H1 (cell line): Measurements from ENCODE around the gene RNU6-9. TPM values are rescaled to one million over a fixed set of nuclear protein-coding genes. Genes with fewer than 3 reads are reported as not detected.

Experiments
- CTCF ChIA-PET: fragments of 300-600 bp; sonication (Branson Sonifier 250); formaldehyde crosslinking; loops from one replicate; lab custom pipeline; 2021; ENCODE audit not compliant: partially characterized antibody; lab: Charles Lee
- POLR2A ChIA-PET: fragments of 300-600 bp; sonication (Branson Sonifier 250); formaldehyde crosslinking; loops from one replicate; lab custom pipeline; 2021; ENCODE audit warnings: inconsistent platforms; ENCODE audit not compliant: partially characterized antibody; lab: Charles Lee
- DNase-seq, 2 experiments: peaks; one replicate each; pipeline versions ENCODE4 v3.0.0 to v3.0.0-alpha.2; 2010 to 2022; ENCODE audit warnings: low spot score in 2 of 2, low read depth in 1 of 2, mixed read lengths in 1 of 2
- FAIRE-seq: peaks from 2 replicates; lab custom pipeline; 2011; peaks lifted over from hg19 to GRCh38; lab: Jason Lieb, UNC
- H2AFZ ChIP-seq: 2 replicates; pipeline ENCODE4 v1.8.1; 2012; ENCODE audit warnings: low read length, inconsistent platforms
- H2AK5ac ChIP-seq: 2 replicates; pipeline ENCODE4 v1.6.1; 2013; ENCODE audit warnings: low read depth, low read length
- H2BK120ac ChIP-seq: replicated peaks from 2 replicates; pipeline ENCODE3; 2013; ENCODE audit warnings: low read depth, low read length, inconsistent platforms
- H2BK12ac ChIP-seq: 2 replicates; pipeline ENCODE4 v1.6.1; 2013; ENCODE audit warnings: low read depth, low read length
- H2BK15ac ChIP-seq: 2 replicates; pipeline ENCODE4 v1.6.1; 2013; ENCODE audit warnings: low read length
- H2BK20ac ChIP-seq: 2 replicates; pipeline ENCODE4 v1.6.1; 2013; ENCODE audit warnings: low read length
- H2BK5ac ChIP-seq: 2 replicates; pipeline ENCODE4 v1.6.1; 2013; ENCODE audit warnings: low read depth, low read length
- H3K14ac ChIP-seq: 2 replicates; pipeline ENCODE4 v1.6.1; 2013; ENCODE audit warnings: inconsistent platforms; ENCODE audit not compliant: insufficient read length
- H3K18ac ChIP-seq: 2 replicates; pipeline ENCODE4 v1.6.1; 2013; ENCODE audit warnings: low read length; ENCODE audit errors: extremely low read depth
- H3K23ac ChIP-seq: 2 replicates; pipeline ENCODE4 v1.6.1; 2013; ENCODE audit warnings: inconsistent platforms; ENCODE audit not compliant: insufficient read length
- H3K23me2 ChIP-seq: 2 replicates; pipeline ENCODE4 v1.6.1; 2013; ENCODE audit warnings: low read depth, low read length
- H3K27ac ChIP-seq: 2 replicates; pipeline ENCODE4 v1.6.1; 2011; ENCODE audit warnings: low read depth, low read length, inconsistent platforms
- H3K27me3 ChIP-seq, 4 experiments: replicated peaks in 1 of 4; 1 replicate in 1 of 4; 2 replicates in 3 of 4; pipeline versions ENCODE4 v1.6.1 to v1.8.1; 2011 to 2013; ENCODE audit warnings: low read length in 3 of 4, mild to moderate bottlenecking in 3 of 4, inconsistent platforms in 2 of 4, mixed read lengths in 2 of 4, moderate library complexity in 1 of 4; ENCODE audit not compliant: control insufficient read depth in 3 of 4, insufficient read depth in 3 of 4; ENCODE audit errors: extremely low read depth in 1 of 4
- H3K36me3 ChIP-seq, 4 experiments: 2 replicates each; pipeline versions ENCODE4 v1.6.1 to v1.8.1; 2011 to 2013; ENCODE audit warnings: mild to moderate bottlenecking in 4 of 4, low read length in 3 of 4, moderate library complexity in 2 of 4, control low read depth in 1 of 4, inconsistent platforms in 1 of 4; ENCODE audit not compliant: insufficient read depth in 4 of 4, control insufficient read depth in 2 of 4
- H3K4ac ChIP-seq: replicated peaks from 2 replicates; pipeline ENCODE3; 2013; ENCODE audit warnings: low read length, low read depth, mixed read lengths, inconsistent platforms; ENCODE audit not compliant: insufficient read length
- H3K4me1 ChIP-seq, 4 experiments: replicated peaks in 1 of 4; 1 replicate in 1 of 4; 2 replicates in 3 of 4; pipeline versions ENCODE4 v1.6.1 to v1.8.1; 2011 to 2013; ENCODE audit warnings: low read length in 3 of 4, inconsistent platforms in 2 of 4, mixed read lengths in 1 of 4; ENCODE audit not compliant: insufficient read depth in 4 of 4, control insufficient read depth in 3 of 4
- H3K4me2 ChIP-seq, 2 experiments: 2 replicates each; pipeline versions ENCODE4 v1.6.1 to v1.8.1; 2011 to 2013; ENCODE audit warnings: low read depth in 2 of 2, low read length in 2 of 2, control low read depth in 1 of 2, inconsistent platforms in 1 of 2, mild to moderate bottlenecking in 1 of 2; ENCODE audit not compliant: insufficient read depth in 1 of 2
- H3K4me3 ChIP-seq, 4 experiments: fragments of 200-600, 300-600 bp in 1 of 4; sonication (generic), shearing (Covaris generic), sonication (Bioruptor Twin) in 1 of 4; 2 replicates each; pipeline versions ENCODE4 v1.5.1 to v1.8.1; 2011 to 2016; ENCODE audit warnings: low read length in 4 of 4, low read depth in 3 of 4, control low read depth in 2 of 4, inconsistent platforms in 2 of 4, mild to moderate bottlenecking in 2 of 4, mixed read lengths in 1 of 4, moderate library complexity in 1 of 4; ENCODE audit not compliant: insufficient read depth in 2 of 4; ENCODE audit errors: extremely low read depth in 1 of 4
- H3K56ac ChIP-seq: replicated peaks from 2 replicates; pipeline ENCODE3; 2013; ENCODE audit warnings: low read depth, mild to moderate bottlenecking, mixed read lengths, low read length, inconsistent platforms; ENCODE audit not compliant: insufficient read length
- H3K79me1 ChIP-seq: 2 replicates; pipeline ENCODE4 v1.6.1; 2013; ENCODE audit warnings: low read depth, low read length, control low read depth
- H3K79me2 ChIP-seq, 2 experiments: 2 replicates each; pipeline versions ENCODE4 v1.6.1 to v1.8.1; 2012 to 2013; ENCODE audit warnings: low read length in 2 of 2, mild to moderate bottlenecking in 2 of 2, inconsistent platforms in 1 of 2; ENCODE audit not compliant: insufficient read depth in 2 of 2, control insufficient read depth in 1 of 2
- H3K9ac ChIP-seq, 4 experiments: replicated peaks in 1 of 4; 1 replicate in 1 of 4; 2 replicates in 3 of 4; pipeline versions ENCODE4 v1.6.1 to v1.8.1; 2011 to 2013; ENCODE audit warnings: low read depth in 3 of 4, low read length in 3 of 4, control low read depth in 2 of 4, mild to moderate bottlenecking in 2 of 4, moderate library complexity in 2 of 4, inconsistent platforms in 1 of 4; ENCODE audit errors: extremely low read depth in 1 of 4
- H3K9me3 ChIP-seq, 2 experiments: 2 replicates each; pipeline versions ENCODE4 v1.6.1 to v1.8.1; 2012 to 2013; ENCODE audit warnings: mild to moderate bottlenecking in 2 of 2, moderate library complexity in 2 of 2, control low read depth in 1 of 2, inconsistent platforms in 1 of 2, low read depth in 1 of 2, low read length in 1 of 2, mixed read lengths in 1 of 2; ENCODE audit not compliant: insufficient read depth in 2 of 2
- H4K20me1 ChIP-seq, 2 experiments: replicated peaks in 1 of 2; 2 replicates each; pipeline versions ENCODE3 to v1.8.1; 2011 to 2013; ENCODE audit warnings: inconsistent platforms in 2 of 2, low read length in 2 of 2, mild to moderate bottlenecking in 1 of 2; ENCODE audit not compliant: insufficient read depth in 2 of 2, control insufficient read depth in 1 of 2
- H4K5ac ChIP-seq: 2 replicates; pipeline ENCODE4 v1.6.1; 2013; ENCODE audit warnings: low read length, low read depth, mixed read lengths, inconsistent platforms; ENCODE audit not compliant: insufficient read length
- H4K8ac ChIP-seq: 2 replicates; pipeline ENCODE4 v1.8.0; 2013; ENCODE audit warnings: mild to moderate bottlenecking, moderate library complexity, low read length, inconsistent platforms; ENCODE audit not compliant: insufficient read depth; ENCODE audit errors: extremely low read depth
- H4K91ac ChIP-seq: replicated peaks from 2 replicates; pipeline ENCODE3; 2013; ENCODE audit warnings: low read length, mixed read lengths, inconsistent platforms; ENCODE audit not compliant: insufficient read length
- HDAC2 ChIP-seq, 2 experiments: fragments of 300-600 bp in 1 of 2; sonication (generic) in 1 of 2; IDR thresholded peaks; 2 replicates each; pipeline ENCODE4 v1.6.1; 2011 to 2012; ENCODE audit warnings: low read depth in 2 of 2, low read length in 2 of 2, mild to moderate bottlenecking in 2 of 2, moderate library complexity in 2 of 2, borderline replicate concordance in 1 of 2, inconsistent platforms in 1 of 2
- KDM4A ChIP-seq: IDR thresholded peaks from one replicate; pipeline ENCODE4 v1.7.1; 2012; ENCODE audit warnings: low read depth, mild to moderate bottlenecking, moderate library complexity, low read length, inconsistent platforms; ENCODE audit not compliant: severe bottlenecking
- POU5F1 ChIP-seq: IDR thresholded peaks from 2 replicates; pipeline ENCODE4 v1.6.1; 2011; ENCODE audit warnings: low read depth, mild to moderate bottlenecking, low read length, moderate library complexity
- SRF ChIP-seq: IDR thresholded peaks from 2 replicates; pipeline ENCODE4 v1.6.1; 2011; ENCODE audit warnings: mild to moderate bottlenecking, low read depth, low read length, moderate library complexity
- TCF12 ChIP-seq: IDR thresholded peaks from 2 replicates; pipeline ENCODE4 v1.6.1; 2011; ENCODE audit warnings: low read depth, mild to moderate bottlenecking, low read length
- WGBS, 2 experiments: shearing (Covaris generic) in 1 of 2; methylation state at CpG; one replicate each; pipeline versions ENCODE4 v1.1.6 to v1.1.7; 2013 to 2015; ENCODE audit warnings: low lambda C conversion rate in 2 of 2, mixed read lengths in 2 of 2, inconsistent platforms in 1 of 2, low coverage in 1 of 2, missing lambda C conversion rate in 1 of 2; ENCODE audit not compliant: insufficient replicate concordance in 2 of 2, insufficient coverage in 1 of 2, insufficient read length in 1 of 2; ENCODE audit errors: extremely low coverage in 1 of 2, missing lambda C conversion rate in 1 of 2; 5-methylcytosine and 5-hydroxymethylcytosine counted together
- polyA plus RNA-seq, 7 experiments: library from polyadenylated mRNA; depleted of rRNA in 3 of 7; stranded (reverse) in 5 of 7; unstranded in 2 of 7; fragments of >200 nt in 5 of 7; fragments of 200-250 nt in 2 of 7; gene quantifications; 1 replicate in 5 of 7; 2 replicates in 1 of 7; 4 replicates in 1 of 7; pipeline versions ENCODE4 v1.2.1 to v1.2.3, GENCODE V29; 2011 to 2013; ENCODE audit warnings: missing spikeins in 2 of 7, mixed read lengths in 2 of 7
- total RNA-seq: library from RNA; stranded (reverse); fragmentation: NEBNext Ultra II Directional; extraction: Animal tissue kit (Norgen Biotek cat#: 25700); gene quantifications from 2 replicates; pipeline ENCODE4 v1.2.1, GENCODE V29; 2021
- TF ChIP-seq, protein P1 (sequence below): IDR thresholded peaks from 2 replicates; pipeline ENCODE4 v1.6.1; 2011; ENCODE audit warnings: low read length, improper control_type of control experiment

The RNU6-9 gene
- total and polyA plus RNA-seq, 2 of the 8 experiments (the other 6 are each of a cell fraction or from before 2014, with no cell fraction given) = not detected

DNA sequence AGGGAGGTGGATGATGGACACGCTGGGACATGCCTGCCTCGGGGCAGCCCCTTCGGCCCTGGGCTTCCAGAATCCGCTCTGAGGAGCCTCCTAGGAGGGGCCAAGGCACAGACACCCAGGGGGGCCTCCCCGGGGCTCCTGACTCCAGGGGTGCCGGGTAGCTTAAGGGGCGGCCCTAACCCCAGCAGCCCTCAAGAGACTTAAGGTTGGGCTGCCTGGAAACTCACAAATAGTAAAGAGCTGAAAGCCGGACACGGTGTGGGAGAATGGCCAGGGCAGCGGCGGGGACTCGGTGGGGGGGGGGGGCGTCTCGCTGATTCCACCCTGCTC lies 40.2 kb downstream of the RNU6-9 start:
- no peak overlapping the region for H3K4ac ChIP-seq
- H3K79me2 ChIP-seq = peaks cover 0 to 53% of the 10 kb centered on the region in 2 experiments; a peak in 3 of 4 replicates
- H3K4me2 ChIP-seq = no peak overlapping the region
- ChIA-PET CTCF (interaction anchor here (0.8 to 1.5 kb wide), 3 partner anchors 10 to 48 kb away, joined by 3 read pairs; no protein-coding TSS in a partner anchor), POLR2A (interaction anchor here (0.6 to 1.9 kb wide), 6 partner anchors 11 to 130 kb away, joined by 3 to 6 read pairs (median 3); no protein-coding TSS in a partner anchor)
- no peak overlapping the region for H3K14ac ChIP-seq
- H3K18ac ChIP-seq = no peak overlapping the region; the same call in 1 of the 2 replicates
- peak overlapping the region; percentile 44 for H4K91ac ChIP-seq
- H3K27ac ChIP-seq = 0 out of 2 replicates have a peak overlapping the region, but pooled peaks have one; percentile 39
- no peaks in the 10 kb centered on the region for H3K23me2 ChIP-seq
- H3K9me3 ChIP-seq = no peaks in the 10 kb centered on the region
- peaks cover 0 to 16% (median 5%) of the 10 kb centered on the region in 4 experiments; a peak in 5 of 7 replicates for H3K4me1 ChIP-seq
- peaks cover 3 to 19% (median 12%) of the 10 kb centered on the region in 4 experiments; a peak in 7 of 8 replicates for H3K36me3 ChIP-seq
- 92% methylated on average over 12 of the region's 14 CpGs; no CpG with 5 or more reads in 1 of the 2 experiments for WGBS, 2 experiments
- no peak overlapping the region for H3K56ac ChIP-seq
- DNase-seq = no peak
- peaks cover 3 to 20% of the 10 kb centered on the region in 2 experiments for H4K20me1 ChIP-seq
- no peak overlapping the region for H2AFZ ChIP-seq
- H4K5ac ChIP-seq = no peak overlapping the region
- H2BK12ac ChIP-seq = no peak overlapping the region
- TF ChIP-seq, protein P1, sequence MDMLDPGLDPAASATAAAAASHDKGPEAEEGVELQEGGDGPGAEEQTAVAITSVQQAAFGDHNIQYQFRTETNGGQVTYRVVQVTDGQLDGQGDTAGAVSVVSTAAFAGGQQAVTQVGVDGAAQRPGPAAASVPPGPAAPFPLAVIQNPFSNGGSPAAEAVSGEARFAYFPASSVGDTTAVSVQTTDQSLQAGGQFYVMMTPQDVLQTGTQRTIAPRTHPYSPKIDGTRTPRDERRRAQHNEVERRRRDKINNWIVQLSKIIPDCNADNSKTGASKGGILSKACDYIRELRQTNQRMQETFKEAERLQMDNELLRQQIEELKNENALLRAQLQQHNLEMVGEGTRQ = no peak
- TF ChIP-seq SRF = no peak
- no peak for TF ChIP-seq KDM4A
- no peak for TF ChIP-seq POU5F1
- TF ChIP-seq TCF12 = no peak
- TF ChIP-seq HDAC2 (IDR thresholded peaks at IDR 0.05; ENCODE audit: borderline replicate concordance in 1 of 2, low read depth in 2 of 2, low read length in 2 of 2) = no peak
- peak overlapping the region; percentile 29; the same call in 1 of the 2 replicates for H4K8ac ChIP-seq
- H2BK20ac ChIP-seq = no peak overlapping the region
- FAIRE-seq = no peak
- no peak overlapping the region for H3K23ac ChIP-seq
- H2BK120ac ChIP-seq = peak overlapping the region; percentile 22
- H3K27me3 ChIP-seq = no peaks in the 10 kb centered on the region
- H2BK5ac ChIP-seq = peak overlapping the region; percentile 66; the same call in 1 of the 2 replicates
- peaks cover 7% of the 10 kb centered on the region; the same call in 1 of the 2 replicates for H3K79me1 ChIP-seq
- H2BK15ac ChIP-seq = no peak overlapping the region
- no peak overlapping the region for H3K9ac ChIP-seq
- no peak overlapping the region for H3K4me3 ChIP-seq
- no peak overlapping the region for H2AK5ac ChIP-seq
